NOMO-1 treated with DMSO at 0.1 percent for 48 hours (cell line): ENCODE measurements around the gene STEAP2.
"Not testable (repeated sequence)": the region's sequence is repeated elsewhere in the genome, so short reads cannot be mapped to it uniquely, and the experiment has no call there.

Experiments
- DNase-seq: peaks from one replicate; lab custom pipeline; 2025; ENCODE audit not compliant: unreplicated experiment; lab: John Stamatoyannopoulos, UW

The STEAP2 gene

DNA sequence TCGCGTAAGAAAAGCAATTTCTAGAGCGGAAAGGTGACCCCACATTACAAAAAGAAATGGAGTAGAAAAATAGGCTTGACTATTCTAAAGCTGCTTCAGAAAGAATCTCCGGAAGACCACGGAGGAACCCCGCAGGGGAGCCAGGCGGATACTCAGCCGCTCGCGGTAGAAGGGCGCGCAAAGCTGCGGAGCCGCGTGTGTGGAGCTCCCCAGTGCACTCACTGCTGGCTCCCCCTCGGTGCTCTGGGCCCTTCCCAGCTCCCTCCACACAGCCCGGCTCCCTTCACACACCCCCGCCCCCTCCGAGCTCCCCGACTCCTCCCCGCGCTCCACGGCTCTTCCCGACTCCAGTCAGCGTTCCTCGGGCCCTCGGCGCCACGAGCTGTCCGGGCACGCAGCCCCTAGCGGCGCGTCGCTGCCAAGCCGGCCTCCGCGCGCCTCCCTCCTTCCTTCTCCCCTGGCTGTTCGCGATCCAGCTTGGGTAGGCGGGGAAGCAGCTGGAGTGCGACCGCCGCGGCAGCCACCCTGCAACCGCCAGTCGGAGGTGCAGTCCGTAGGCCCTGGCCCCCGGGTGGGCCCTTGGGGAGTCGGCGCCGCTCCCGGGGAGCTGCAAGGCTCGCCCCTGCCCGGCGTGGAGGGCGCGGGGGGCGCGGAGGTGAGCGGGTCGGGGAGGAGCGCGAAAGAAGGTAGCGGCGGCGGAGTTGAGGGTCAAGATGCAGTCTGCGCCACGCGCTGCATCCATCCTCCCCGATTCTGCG, at the start of gene STEAP2:
Gene STEAP2 (plus strand): TSS at position 350 of the 758 bp plus-strand sequence. CDS start 13,343 bp downstream, outside the sequence.
- peak; percentile 88 for DNase-seq

DNA sequence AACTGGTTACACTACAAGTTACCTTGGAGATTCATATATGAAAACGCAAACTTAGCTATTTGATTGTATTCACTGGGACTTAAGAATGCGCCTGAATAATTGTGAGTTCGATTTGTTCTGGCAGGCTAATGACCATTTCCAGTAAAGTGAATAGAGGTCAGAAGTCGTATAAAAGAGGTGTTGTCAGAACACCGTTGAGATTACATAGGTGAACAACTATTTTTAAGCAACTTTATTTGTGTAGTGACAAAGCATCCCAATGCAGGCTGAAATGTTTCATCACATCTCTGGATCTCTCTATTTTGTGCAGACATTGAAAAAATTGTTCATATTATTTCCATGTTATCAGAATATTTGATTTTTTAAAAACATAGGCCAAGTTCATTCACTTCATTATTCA, 48.0 kb upstream of the STEAP2 start:
- no peak for DNase-seq

DNA sequence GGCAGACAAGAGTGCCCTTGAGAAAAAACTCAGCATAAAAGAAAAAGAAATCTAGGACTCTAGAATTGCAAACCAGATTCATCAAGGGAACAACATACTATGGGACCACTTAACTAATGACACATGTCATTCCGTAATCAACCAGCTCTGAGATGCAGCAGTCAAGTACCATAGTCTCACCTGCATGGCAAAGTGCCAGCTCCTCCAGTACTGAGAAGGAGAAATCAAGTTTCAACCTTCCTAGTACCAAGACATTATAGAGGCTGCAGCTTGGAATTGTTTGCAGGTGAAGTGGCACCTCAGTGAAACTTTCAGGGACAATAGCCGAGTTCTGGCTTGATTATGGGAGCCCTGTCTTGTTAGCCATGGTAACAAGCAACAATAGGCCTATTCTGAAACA, 45.8 kb upstream of the STEAP2 start:
- no peak for DNase-seq

- no peak for DNase-seq
Observed at GRCh38 chr7:90166153-90166552, 45.4 kb upstream of the STEAP2 start.

DNA sequence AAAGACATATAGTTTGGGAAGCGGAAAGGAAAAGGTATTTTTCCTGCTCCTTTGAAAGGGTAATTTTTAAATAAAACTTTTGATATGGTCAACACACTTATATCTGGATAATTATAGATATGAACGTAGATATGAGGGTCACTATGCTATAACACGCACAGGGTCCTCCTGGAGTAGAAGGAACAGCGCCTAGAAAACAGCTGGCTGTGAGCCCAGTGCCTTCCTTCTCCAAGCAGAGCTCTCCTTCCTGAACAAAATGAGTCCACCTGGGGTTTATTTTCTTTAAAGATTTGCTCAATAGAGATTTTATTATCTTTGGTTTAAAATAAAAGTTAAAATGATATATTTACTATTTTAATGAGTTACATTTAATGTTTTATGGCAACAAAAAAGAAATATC, 44.2 kb upstream of the STEAP2 start:
- DNase-seq, result no peak

DNA sequence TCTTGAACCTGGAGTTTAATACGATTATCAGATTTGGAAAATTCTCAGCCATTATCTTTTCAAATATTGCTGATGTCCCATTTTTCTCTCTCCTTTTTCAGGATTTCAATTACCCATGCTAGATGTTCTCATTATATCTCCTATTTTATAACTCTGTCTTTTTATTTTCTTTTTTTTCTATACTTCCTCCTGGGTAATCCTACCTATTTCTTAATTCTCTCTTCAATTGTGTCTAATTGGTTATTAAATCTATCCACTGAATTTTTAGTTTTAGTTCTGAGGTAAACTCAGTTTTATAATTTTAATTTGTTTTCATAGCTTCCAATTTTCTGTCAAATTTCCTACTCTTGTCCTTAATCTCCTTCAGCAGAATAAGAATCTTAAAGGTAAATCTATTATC, 41.6 kb upstream of the STEAP2 start:
- DNase-seq, result no peak

DNA sequence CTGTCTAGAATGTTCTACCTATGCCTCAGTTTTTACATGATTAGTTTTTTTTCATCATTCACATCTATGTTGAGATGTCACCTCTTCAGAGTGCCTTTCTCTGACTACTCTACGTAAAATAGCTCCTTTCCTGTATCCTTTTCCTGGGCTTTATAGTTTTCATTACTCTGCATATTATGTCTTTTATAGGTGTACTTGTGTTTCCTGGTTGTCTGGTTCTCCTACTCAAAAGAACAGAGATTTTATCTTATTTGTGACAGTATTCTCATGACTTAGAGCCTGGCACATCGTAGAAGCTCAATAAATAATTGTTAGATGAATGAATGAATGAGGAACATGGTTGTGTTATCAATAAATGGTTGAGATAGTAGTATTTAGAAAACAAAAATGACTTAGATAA, 39.4 kb upstream of the STEAP2 start:
- DNase-seq, result no peak

DNA sequence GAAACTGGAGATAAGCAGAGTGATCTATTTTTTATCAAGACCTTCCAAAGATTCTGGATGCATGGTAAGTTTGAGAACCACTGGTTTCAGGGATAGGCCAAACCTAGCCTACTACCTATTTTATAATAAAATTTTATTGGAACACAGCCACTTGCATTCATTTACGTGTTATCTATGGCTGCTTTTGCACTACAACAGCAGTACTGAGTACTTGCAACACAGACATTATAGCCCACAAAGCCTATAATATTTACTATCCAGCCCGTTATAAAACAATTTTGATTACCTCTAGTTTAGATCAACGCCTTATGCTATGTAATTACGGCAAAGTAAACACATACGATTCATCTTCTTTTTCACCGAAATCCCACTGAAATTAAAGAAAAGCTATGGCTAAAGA, 38.9 kb upstream of the STEAP2 start:
- DNase-seq, result no peak

DNA sequence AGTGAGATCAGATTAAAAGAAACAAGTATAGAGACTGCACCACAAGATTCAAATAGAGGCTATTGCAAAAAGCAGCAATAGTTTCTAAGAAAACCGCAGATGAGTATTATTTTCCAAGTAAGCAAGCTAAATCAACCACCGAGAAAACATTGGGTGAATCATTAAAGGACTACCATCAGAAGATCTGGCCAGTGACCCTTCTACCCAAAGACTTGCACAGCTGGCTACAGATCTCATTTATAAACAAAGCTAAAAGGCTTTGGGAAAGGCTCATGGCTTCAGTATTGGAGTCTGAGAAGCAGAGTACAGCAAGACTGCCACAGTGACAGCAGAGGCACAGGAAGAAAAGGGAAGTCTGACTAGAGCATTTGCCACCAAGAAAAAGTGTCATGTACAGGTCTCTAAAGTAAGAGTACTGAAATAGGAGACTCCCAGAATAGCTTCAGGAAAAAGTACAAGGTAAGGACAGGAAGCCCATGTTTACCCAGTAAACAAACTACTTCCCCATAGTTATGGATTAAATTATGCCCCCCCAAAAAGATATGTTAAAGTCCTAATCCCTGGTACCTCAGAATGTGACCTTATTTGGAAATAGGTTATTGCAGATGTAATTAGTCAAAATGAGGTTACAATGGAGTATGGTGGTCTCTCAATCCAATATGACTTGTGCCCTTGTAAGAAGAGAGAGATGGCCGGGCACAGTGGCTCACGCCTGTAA, 38.3 kb upstream of the STEAP2 start:
- DNase-seq, result peak; percentile 89

- DNase-seq, result no peak
Observed at GRCh38 chr7:90175667-90176066, 35.9 kb upstream of the STEAP2 start.

DNA sequence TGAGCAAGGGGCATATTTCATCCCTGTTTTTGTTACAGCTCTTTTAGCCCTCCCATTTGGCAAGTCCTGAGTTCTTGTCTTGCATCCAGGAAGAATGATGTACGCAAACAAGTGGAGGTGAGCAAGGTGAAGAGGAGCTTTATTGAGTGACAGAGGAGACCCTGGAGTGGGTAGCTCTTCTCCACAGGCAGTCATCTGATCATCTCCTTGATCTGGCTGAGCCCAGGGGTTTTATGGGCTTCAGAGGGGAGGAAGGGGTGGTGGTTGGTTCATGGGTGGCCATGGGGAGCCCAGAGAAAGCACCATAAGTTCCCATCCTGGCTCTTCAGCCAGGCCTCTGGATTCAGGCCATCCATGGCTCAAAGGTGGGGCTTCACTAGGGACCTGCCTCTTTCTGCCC, 35.3 kb upstream of the STEAP2 start:
- DNase-seq, result no peak

DNA sequence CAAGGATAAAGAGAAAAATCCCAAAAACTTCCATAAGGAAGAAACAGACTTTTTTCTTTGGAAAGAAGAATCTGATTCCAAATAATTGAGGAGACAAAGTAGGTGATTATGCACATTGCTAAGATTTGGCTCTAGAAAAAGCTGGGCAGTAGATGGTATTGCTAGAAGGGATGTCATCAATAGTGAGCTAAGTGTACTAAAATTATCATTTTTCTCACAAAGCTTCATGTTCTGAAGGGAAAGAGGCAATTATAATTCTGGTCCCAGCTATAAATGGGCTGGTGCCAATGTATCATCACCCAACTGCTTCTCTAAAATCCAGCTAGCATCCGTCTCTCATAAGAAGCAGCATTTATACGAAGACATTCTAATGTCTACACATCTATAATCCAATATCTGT, 33.4 kb upstream of the STEAP2 start:
- DNase-seq, result no peak

DNA sequence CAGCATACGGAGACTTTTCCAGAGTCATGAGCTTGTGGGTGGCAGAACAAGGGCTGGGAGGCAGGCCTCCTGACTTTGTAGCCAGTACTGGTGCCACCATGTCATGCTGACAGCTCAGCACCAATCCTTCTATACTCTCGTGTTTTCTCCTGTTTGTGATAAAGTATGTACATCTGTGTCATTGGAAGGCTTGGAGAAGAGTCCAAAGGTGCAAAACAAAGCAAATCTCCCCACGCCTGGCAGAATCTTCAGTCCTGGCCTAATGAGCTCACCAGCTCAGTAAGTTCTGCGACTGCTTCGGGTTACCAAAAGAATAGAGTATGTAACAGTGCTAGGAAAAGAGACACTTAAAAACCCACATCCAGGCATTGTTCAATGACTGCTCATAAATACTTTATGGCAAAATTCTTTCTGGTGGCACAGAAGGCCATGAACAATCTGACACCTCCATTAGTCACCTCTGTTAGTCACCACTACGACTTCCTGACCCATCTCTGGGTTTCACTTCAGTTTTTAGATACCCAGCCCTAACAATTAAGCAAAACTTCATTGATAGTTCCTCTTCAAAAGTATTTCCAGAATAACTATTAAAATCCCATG, 32.8 kb upstream of the STEAP2 start:
- DNase-seq, result peak; percentile 100

DNA sequence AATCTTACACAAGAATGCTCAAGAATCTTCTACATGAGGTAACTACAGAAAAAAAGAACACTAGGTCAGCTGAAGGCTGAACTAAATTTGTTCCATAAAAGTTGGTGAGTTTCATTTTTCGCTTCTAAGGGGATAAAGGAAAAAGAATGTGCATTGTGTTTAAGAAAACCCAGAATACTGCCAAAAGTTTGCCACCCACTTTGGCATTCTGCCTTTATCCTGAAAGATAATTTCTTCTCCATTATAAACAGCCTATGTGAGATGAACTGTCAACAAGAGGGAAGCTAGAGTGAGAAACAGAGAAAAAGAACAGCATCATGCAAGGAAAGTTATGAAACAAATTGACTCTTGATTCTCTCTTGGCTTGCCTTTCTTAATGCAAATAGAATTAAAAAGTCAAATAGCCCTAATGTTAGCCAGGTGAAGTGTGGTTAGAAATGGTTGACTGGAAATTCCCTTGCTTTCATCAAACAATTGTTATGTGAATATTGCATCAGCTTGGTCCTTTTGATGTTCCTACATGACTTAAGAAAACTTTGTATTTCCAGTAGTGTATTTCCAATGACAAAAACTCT, 31.4 kb upstream of the STEAP2 start:
- DNase-seq, result peak; percentile 55

- peak; percentile 52 for DNase-seq
Observed at GRCh38 chr7:90180649-90181048, 30.9 kb upstream of the STEAP2 start.

DNA sequence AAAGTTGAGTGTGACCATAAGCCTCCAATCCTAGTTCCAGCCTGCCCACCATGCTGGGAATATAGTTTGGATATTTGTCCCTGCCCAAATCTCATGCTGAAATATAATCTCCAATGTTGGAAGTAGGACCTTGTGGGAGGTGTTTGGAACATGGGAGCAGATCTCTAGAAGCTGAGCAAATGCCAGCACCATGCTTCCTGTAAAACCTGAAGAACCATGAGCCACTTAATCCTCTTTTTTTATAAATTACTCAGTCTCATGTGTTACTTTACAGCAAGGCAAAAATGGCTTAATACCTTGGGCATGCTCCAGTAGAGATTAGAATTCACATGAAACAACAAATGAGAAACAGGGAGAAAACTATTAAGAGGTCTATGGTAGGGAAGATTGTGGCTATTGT, 30.1 kb upstream of the STEAP2 start:
- DNase-seq, result no peak

DNA sequence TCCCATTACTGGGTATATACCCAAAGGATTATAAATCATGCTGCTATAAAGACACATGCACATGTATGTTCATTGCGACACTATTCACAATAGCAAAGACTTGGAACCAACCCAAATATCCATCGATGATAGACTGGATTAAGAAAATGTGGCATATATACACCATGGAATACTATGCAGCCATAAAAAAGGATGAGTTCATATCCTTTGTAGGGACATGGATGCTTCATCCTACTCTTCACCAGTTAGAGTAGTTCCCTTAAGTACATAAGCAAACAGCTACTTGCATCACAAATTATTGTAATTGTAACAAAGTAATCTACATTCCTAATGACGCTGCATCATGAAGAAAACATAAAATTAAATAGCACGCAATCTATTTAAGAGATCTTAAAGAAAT, 25.2 kb upstream of the STEAP2 start:
- DNase-seq, result not testable (repeated sequence)

GRCh38 chr7:90187507-90188050, 24.0 kb upstream of the STEAP2 start:
- DNase-seq, result no peak

- DNase-seq, result peak; percentile 96
Observed at GRCh38 chr7:90188281-90188680, 23.3 kb upstream of the STEAP2 start.

DNA sequence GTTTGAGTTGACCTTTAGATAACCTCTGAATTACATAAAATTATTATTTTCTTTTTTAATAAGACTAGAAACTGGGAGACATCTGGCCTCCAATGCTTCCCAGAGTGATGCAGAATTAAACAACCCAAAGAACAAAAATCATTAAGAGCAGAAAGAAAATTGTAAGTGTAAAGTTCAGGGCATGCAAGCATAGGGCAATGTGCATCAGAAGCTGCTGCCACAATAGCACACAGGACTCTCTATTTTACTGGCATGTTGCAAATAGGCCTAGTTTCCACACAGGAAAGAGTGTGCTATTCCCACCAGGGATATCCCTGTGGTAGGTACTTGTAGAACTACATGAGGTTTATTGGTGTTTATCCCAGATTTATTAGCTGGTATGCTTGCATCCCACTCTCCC, 20.5 kb upstream of the STEAP2 start:
- DNase-seq, result no peak

DNA sequence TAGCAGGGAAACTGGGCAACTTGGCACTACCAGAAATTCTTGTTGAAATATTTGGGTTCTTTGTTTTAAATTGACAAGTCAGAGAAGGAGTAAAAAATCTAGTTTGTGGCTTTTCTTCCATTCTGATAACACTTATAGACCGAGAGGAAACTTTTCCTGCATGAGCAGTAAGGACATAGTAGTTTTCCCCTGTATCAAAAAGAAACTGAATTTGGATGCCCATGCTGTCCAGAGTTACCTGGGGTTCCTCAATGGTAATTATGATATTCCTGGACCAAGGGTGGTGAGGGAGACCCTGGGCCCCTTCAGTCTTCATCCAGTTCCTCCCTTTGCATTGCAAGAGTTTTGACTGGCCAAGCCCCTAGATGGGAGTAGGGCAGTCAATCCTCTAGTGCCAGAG, 19.9 kb upstream of the STEAP2 start:
- no peak for DNase-seq
